CD4-positive, alpha-beta memory T cell (primary cell): Measurements from ENCODE around the gene LRRK1. TPM values are rescaled to one million over a fixed set of nuclear protein-coding genes. Genes with fewer than 3 reads are reported as not detected.

Experiments used
- CTCF ChIA-PET: fragments of 350-600 bp; sonication (Branson Sonifier 250); formaldehyde crosslinking; loops from one replicate; lab custom pipeline; 2021; ENCODE audit warnings: inconsistent platforms; ENCODE audit not compliant: partially characterized antibody; lab: Charles Lee
- POLR2A ChIA-PET: fragments of 350-600 bp; sonication (Branson Sonifier 250); formaldehyde crosslinking; loops from one replicate; lab custom pipeline; 2021; ENCODE audit not compliant: partially characterized antibody; lab: Charles Lee
- DNase-seq, 5 donors: peaks; one replicate each; pipeline versions ENCODE4 v3.0.0 to v3.0.0-alpha.2; 2020 to 2022; ENCODE audit warnings: mixed read lengths in 1 of 5
- H3K27ac ChIP-seq: one replicate; pipeline ENCODE4 v1.7.0; 2013; ENCODE audit warnings: low read depth, low read length
- H3K27me3 ChIP-seq: 2 replicates; pipeline ENCODE4 v1.7.0; 2013; ENCODE audit warnings: mild to moderate bottlenecking, low read length, moderate library complexity; ENCODE audit not compliant: insufficient read depth
- H3K36me3 ChIP-seq: 2 replicates; pipeline ENCODE4 v1.7.0; 2013; ENCODE audit warnings: mild to moderate bottlenecking, low read length, moderate library complexity; ENCODE audit not compliant: insufficient read depth
- H3K4me1 ChIP-seq: 2 replicates; pipeline ENCODE4 v1.7.0; 2013; ENCODE audit warnings: mild to moderate bottlenecking, low read length, moderate library complexity; ENCODE audit not compliant: insufficient read depth
- H3K4me3 ChIP-seq, 2 donors: one replicate each; pipeline ENCODE4 v1.7.0; 2013; ENCODE audit warnings: low read length in 2 of 2, mild to moderate bottlenecking in 1 of 2
- H3K9me3 ChIP-seq, 2 donors: one replicate each; pipeline ENCODE4 v1.7.0; 2013; ENCODE audit warnings: low read length in 2 of 2, control low read depth in 1 of 2; ENCODE audit not compliant: control insufficient read depth in 1 of 2
- H3K27ac Mint-ChIP-seq, 7 donors: one replicate each; pipeline ENCODE4 v1.8.0; 2020 to 2021; ENCODE audit warnings: mixed read lengths in 7 of 7, mild to moderate bottlenecking in 6 of 7, inconsistent platforms in 3 of 7, moderate library complexity in 3 of 7
- H3K27me3 Mint-ChIP-seq, 2 donors: one replicate each; pipeline ENCODE4 v1.8.0; 2020 to 2021; ENCODE audit warnings: mixed read lengths in 2 of 2
- H3K36me3 Mint-ChIP-seq, 2 donors: one replicate each; pipeline ENCODE4 v1.8.0; 2020 to 2021; ENCODE audit warnings: mixed read lengths in 2 of 2, inconsistent platforms in 1 of 2, mild to moderate bottlenecking in 1 of 2
- H3K4me1 Mint-ChIP-seq, 4 donors: one replicate each; pipeline ENCODE4 v1.8.0; 2020 to 2021; ENCODE audit warnings: mixed read lengths in 4 of 4, mild to moderate bottlenecking in 1 of 4
- H3K4me3 Mint-ChIP-seq, 8 donors: one replicate each; pipeline ENCODE4 v1.8.0; 2020 to 2021; ENCODE audit warnings: mixed read lengths in 8 of 8, mild to moderate bottlenecking in 7 of 8, moderate library complexity in 6 of 8, inconsistent platforms in 3 of 8
- H3K9me3 Mint-ChIP-seq, 8 donors: one replicate each; pipeline ENCODE4 v1.8.0; 2020 to 2021; ENCODE audit warnings: mixed read lengths in 8 of 8, mild to moderate bottlenecking in 5 of 8, inconsistent platforms in 3 of 8, moderate library complexity in 1 of 8
- intact Hi-C: fragments of 100-400 bp; cut with micrococcal nuclease; formaldehyde crosslinking; loops from one replicate; pipeline ENCODE4 v1.15.1; 2023
- polyA plus RNA-seq, 2 donors: library from polyadenylated mRNA; unstranded; fragments of 300-500 nt; fragmentation: Illumina TruSeq; gene quantifications; one replicate each; pipeline ENCODE4 v1.2.3, GENCODE V29; 2021
- total RNA-seq, 2 experiments: library from RNA; stranded (reverse); gene quantifications; one replicate each; pipeline ENCODE4 v1.2.3, GENCODE V29; 2021

LRRK1 gene
- total and polyA plus RNA-seq, 4 experiments from 2014 or later, result 0.50 to 0.58 (median 0.53) TPM; not detected in 1

DNA sequence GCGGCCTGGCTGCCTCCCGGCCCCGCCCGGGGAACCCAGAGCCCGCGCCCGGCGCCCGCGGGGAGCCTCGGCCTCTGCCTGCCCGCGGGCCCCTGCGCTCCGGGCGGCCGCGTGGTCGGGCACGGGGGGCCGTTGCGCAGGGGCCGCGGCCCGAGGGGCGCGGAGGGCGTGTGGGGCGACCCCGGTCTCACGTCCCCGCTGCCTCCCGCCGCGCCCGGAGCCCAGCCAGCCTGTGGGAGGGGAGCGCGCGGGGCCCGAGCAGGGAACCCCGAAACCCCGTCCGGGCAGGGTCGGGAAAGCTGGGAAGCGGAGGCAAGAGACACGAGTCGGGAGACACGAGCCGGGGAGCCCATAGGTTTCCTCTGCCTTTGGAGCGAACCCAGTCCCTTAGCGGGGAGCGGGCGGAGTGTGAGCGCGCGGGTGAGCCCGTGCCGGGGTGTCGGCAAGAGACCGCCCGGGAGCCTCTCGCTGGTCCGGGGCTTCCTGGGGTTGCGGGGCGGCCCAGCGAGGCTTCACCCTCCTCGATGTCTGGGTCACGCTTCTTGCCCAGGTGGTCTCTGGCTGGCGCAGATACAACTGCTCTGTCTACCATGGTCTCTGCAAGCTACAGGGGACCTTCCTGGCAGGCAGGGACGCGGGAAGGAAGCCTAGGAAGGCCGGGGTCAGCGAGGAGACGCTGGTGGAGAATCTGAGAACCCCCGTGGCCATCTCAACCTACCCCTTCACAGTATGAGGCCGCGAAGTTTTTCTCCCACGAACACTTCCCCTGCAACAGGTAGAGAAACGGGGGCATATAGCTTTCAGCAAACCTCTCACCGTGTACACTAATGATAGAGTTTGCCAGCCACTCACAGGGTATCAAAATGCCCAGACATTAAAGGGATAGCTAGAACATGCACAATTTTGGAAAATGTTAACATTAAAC, 586 bp downstream of the LRRK1 start:
- CTCF ChIA-PET, result interaction anchor here (2.6 to 6.3 kb wide), 2 partner anchors 84 to 87 kb away, joined by 10 to 74 read pairs; no protein-coding TSS in a partner anchor
- peak in 1 of 5 donors; percentile 6 for DNase-seq
- Histone ChIP-seq H3K27me3 (peaks cover 21% of the 10 kb centered on the region), H3K36me3 (no peaks in the 10 kb centered on the region), H3K4me1 (peaks cover 13% of the 10 kb centered on the region), H3K27ac (no peak overlapping the region), H3K4me3 (no peak overlapping the region), H3K9me3 (no peaks in the 10 kb centered on the region)
- Mint-ChIP-seq H3K9me3 (no peaks in the 10 kb centered on the region), H3K4me3 (peak overlapping the region in 6 of 8 donors; percentile 22 to 78 (median 65)), H3K27ac (no peak overlapping the region), H3K36me3 (no peaks in the 10 kb centered on the region), H3K27me3 (peaks cover 37 to 41% of the 10 kb centered on the region in 2 donors), H3K4me1 (peaks cover 7 to 22% (median 8%) of the 10 kb centered on the region in 4 donors)
- intact Hi-C loops, result no loop called here
- POLR2A ChIA-PET, result no interaction called here

DNA sequence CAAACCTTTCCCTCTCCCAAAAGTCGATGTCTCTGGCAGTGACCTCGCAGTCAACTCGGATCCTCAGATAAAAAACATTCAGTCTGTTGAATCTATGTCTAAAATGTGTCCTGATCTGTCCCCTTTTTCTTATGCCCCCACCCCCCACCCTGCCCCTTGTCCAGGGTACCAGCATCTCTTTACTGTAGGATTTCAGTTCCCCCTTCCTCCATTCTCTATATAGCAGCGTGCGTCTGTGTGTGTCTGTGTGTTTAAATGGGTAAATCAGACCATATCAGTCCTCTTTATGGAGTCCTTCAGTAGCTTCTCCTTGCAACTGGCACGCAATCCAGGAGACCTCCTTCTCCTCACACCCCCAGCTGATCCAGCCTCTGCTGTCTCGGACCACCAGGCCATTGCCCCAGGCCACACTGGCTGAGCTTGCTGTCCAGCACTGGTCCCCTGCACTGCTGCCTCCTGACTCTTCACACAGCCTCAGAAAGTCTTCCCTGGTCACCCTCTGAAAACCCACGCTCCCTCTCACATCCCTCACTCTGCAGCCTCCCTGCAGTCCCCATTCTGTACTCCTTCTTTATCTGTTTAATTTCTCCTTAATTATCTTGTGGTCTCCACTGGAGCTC, 1.5 kb downstream of the LRRK1 start:
- POLR2A ChIA-PET, result no interaction called here
- peaks cover 13% of the 10 kb centered on the region for H3K4me1 ChIP-seq
- H3K4me1 Mint-ChIP-seq, result peaks cover 7 to 22% (median 8%) of the 10 kb centered on the region in 4 donors
- no peaks in the 10 kb centered on the region for H3K36me3 Mint-ChIP-seq
- H3K4me3 ChIP-seq, result no peak overlapping the region
- CTCF ChIA-PET, result interaction anchor here (1.6 kb wide), 1 partner anchor 88 kb away, joined by 3 read pairs; no protein-coding TSS in a partner anchor
- no peak for DNase-seq
- H3K9me3 Mint-ChIP-seq, result no peaks in the 10 kb centered on the region
- peaks cover 21% of the 10 kb centered on the region for H3K27me3 ChIP-seq
- H3K9me3 ChIP-seq, result no peaks in the 10 kb centered on the region
- no peak overlapping the region for H3K27ac ChIP-seq
- H3K27me3 Mint-ChIP-seq, result peaks cover 41 to 42% of the 10 kb centered on the region in 2 donors
- intact Hi-C loops, result no loop called here
- H3K4me3 Mint-ChIP-seq, result peak overlapping the region; percentile 32 to 73 (median 54)
- H3K36me3 ChIP-seq, result no peaks in the 10 kb centered on the region
- no peak overlapping the region for H3K27ac Mint-ChIP-seq

DNA sequence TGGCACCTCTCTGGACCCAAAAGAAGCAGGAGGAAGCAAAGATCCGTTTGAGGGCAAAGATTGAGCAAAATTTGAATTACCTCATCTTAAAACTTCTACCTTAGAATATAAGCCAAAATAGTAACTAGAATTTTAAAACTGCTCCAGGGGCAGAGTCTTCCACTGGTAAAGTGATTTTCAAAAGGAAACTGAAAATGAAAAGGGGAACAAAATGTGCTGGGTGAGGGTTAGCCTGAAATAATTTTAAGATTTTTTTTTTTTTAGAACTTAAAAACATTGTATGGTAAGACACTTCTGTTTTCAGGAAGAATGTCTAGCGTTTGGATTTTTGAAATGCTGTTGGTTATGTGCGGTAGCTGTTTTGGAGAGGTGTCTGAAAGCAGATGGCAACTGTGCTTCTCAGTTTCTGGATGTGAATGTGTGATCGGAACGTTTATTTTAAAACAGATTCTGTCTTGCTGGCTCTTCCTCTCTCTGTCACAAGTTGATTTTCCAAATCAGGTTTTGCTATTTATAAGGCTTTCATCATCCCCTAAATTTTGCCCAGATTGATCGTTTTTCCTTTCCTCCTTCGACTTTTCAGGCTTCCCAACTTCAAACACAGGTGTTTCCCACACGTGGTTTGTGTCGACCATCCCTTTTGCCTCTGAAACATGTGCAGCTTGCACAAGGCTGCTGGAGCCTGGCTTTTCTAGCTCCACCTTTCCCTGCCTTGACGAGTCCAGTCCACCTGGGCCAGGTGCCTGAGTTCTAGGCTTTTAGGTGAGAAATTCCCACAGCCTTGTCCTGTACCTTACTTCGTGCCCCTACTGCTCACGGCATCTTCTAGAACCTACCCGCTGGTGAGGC, 3.3 kb downstream of the LRRK1 start:
- Mint-ChIP-seq H3K27ac (no peak overlapping the region), H3K36me3 (no peaks in the 10 kb centered on the region), H3K9me3 (no peaks in the 10 kb centered on the region), H3K4me3 (peak overlapping the region in 1 of 8 donors; percentile 37), H3K27me3 (peaks cover 37 to 38% of the 10 kb centered on the region in 2 donors), H3K4me1 (peaks cover 7 to 18% (median 8%) of the 10 kb centered on the region in 4 donors)
- ChIA-PET CTCF (interaction anchor here (1.6 kb wide), 1 partner anchor 86 kb away, joined by 3 read pairs; no protein-coding TSS in a partner anchor), POLR2A (no interaction called here)
- Histone ChIP-seq H3K36me3 (no peaks in the 10 kb centered on the region), H3K27ac (no peak overlapping the region), H3K4me3 (no peak overlapping the region), H3K27me3 (peaks cover 16% of the 10 kb centered on the region), H3K9me3 (no peaks in the 10 kb centered on the region), H3K4me1 (peaks cover 13% of the 10 kb centered on the region)
- intact Hi-C loops, result no loop called here
- DNase-seq, result no peak

- CTCF ChIA-PET, result interaction anchor here (0.6 kb wide), 1 partner anchor 88 kb away, joined by 3 read pairs; no protein-coding TSS in a partner anchor
- Histone ChIP-seq H3K4me3 (no peak overlapping the region), H3K9me3 (no peaks in the 10 kb centered on the region), H3K27me3 (peaks cover 16% of the 10 kb centered on the region), H3K4me1 (peaks cover 11% of the 10 kb centered on the region), H3K36me3 (no peaks in the 10 kb centered on the region), H3K27ac (no peak overlapping the region)
- Mint-ChIP-seq H3K27me3 (peaks cover 35 to 36% of the 10 kb centered on the region in 2 donors), H3K36me3 (no peaks in the 10 kb centered on the region), H3K4me1 (peaks cover 7 to 18% (median 8%) of the 10 kb centered on the region in 4 donors), H3K9me3 (no peaks in the 10 kb centered on the region), H3K27ac (no peak overlapping the region), H3K4me3 (no peak overlapping the region)
- intact Hi-C loops, result no loop called here
- no peak for DNase-seq
- POLR2A ChIA-PET, result no interaction called here
Measured at GRCh38 chr15:100923076-100923475, 3.9 kb downstream of the LRRK1 start.

- Histone ChIP-seq H3K4me1 (peaks cover 3% of the 10 kb centered on the region), H3K27ac (no peak overlapping the region), H3K36me3 (no peaks in the 10 kb centered on the region), H3K4me3 (no peak overlapping the region), H3K9me3 (no peaks in the 10 kb centered on the region), H3K27me3 (peaks cover 16% of the 10 kb centered on the region)
- Mint-ChIP-seq H3K4me3 (no peak overlapping the region), H3K27me3 (peaks cover 34 to 35% of the 10 kb centered on the region in 2 donors), H3K4me1 (peaks cover 0 to 13% (median 3%) of the 10 kb centered on the region in 4 donors), H3K9me3 (no peaks in the 10 kb centered on the region), H3K27ac (no peak overlapping the region), H3K36me3 (no peaks in the 10 kb centered on the region)
- CTCF ChIA-PET, result interaction anchor here (0.9 kb wide), 1 partner anchor 83 kb away, joined by 3 read pairs; no protein-coding TSS in a partner anchor
- POLR2A ChIA-PET, result no interaction called here
- DNase-seq, result no peak
- intact Hi-C loops, result no loop called here
Measured at GRCh38 chr15:100923902-100924301, 4.7 kb downstream of the LRRK1 start.

- POLR2A ChIA-PET, result no interaction called here
- peaks cover 34 to 35% of the 10 kb centered on the region in 2 donors for H3K27me3 Mint-ChIP-seq
Measured at GRCh38 chr15:100924436-100924835, 5.3 kb downstream of the LRRK1 start.

More at GRCh38 chr15:100924436-100924835, 5.3 kb downstream of the LRRK1 start:
- intact Hi-C loops, result no loop called here
- H3K4me3 Mint-ChIP-seq, result no peak overlapping the region
- Histone ChIP-seq H3K4me3 (no peak overlapping the region), H3K27ac (no peak overlapping the region), H3K9me3 (no peaks in the 10 kb centered on the region), H3K27me3 (peaks cover 16% of the 10 kb centered on the region), H3K36me3 (no peaks in the 10 kb centered on the region), H3K4me1 (peaks cover 3% of the 10 kb centered on the region)
- H3K9me3 Mint-ChIP-seq, result no peaks in the 10 kb centered on the region
- H3K36me3 Mint-ChIP-seq, result no peaks in the 10 kb centered on the region
- peaks cover 0 to 13% (median 3%) of the 10 kb centered on the region in 4 donors for H3K4me1 Mint-ChIP-seq
- CTCF ChIA-PET, result interaction anchor here (0.9 kb wide), 1 partner anchor 82 kb away, joined by 3 read pairs; no protein-coding TSS in a partner anchor
- peak overlapping the region in 1 of 7 donors; percentile 42 for H3K27ac Mint-ChIP-seq
- DNase-seq, result no peak
